OCI-LY1 (cell line): ENCODE measurements around the gene DNAI4.

Source experiments
- EZH2 ChIP-seq: fragments of 200-600 bp; sonication (generic), shearing (Covaris generic); IDR thresholded peaks from 2 replicates; pipeline ENCODE4 v1.8.0; 2017; ENCODE audit warnings: borderline replicate concordance, mixed run types, mild to moderate bottlenecking, antibody characterized with exemption, low read length, moderate library complexity, mixed read lengths
- TF ChIP-seq, protein P1 (sequence below): fragments of 200-600 bp; sonication (generic), shearing (Covaris generic); IDR thresholded peaks from 2 replicates; pipeline ENCODE4 v1.5.1; 2017; ENCODE audit warnings: mild to moderate bottlenecking, antibody characterized with exemption, low read length, moderate library complexity, mixed read lengths

DNA sequence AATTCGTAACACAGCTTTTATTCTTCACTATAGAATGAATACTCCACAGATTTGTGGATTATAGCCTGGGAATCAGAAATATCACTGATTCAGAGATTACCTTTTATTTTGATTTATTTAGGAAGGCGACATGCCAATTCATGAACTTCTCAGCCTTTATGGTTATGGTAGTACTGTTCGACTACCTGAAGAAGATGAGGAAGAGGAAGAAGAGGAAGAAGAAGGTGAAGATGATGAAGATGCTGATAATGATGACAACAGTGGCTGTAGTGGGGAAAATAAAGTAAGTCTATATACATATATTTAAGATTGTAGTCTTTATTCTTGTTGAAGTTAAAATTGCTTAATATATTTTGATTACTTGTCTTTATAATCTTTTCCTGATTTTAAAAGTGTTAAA, 33.3 kb upstream of the DNAI4 start:
- TF ChIP-seq, protein P1, sequence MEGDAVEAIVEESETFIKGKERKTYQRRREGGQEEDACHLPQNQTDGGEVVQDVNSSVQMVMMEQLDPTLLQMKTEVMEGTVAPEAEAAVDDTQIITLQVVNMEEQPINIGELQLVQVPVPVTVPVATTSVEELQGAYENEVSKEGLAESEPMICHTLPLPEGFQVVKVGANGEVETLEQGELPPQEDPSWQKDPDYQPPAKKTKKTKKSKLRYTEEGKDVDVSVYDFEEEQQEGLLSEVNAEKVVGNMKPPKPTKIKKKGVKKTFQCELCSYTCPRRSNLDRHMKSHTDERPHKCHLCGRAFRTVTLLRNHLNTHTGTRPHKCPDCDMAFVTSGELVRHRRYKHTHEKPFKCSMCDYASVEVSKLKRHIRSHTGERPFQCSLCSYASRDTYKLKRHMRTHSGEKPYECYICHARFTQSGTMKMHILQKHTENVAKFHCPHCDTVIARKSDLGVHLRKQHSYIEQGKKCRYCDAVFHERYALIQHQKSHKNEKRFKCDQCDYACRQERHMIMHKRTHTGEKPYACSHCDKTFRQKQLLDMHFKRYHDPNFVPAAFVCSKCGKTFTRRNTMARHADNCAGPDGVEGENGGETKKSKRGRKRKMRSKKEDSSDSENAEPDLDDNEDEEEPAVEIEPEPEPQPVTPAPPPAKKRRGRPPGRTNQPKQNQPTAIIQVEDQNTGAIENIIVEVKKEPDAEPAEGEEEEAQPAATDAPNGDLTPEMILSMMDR = no peak
- no peak for TF ChIP-seq EZH2
